ENCODE data around the gene PNPLA5.

DNA sequence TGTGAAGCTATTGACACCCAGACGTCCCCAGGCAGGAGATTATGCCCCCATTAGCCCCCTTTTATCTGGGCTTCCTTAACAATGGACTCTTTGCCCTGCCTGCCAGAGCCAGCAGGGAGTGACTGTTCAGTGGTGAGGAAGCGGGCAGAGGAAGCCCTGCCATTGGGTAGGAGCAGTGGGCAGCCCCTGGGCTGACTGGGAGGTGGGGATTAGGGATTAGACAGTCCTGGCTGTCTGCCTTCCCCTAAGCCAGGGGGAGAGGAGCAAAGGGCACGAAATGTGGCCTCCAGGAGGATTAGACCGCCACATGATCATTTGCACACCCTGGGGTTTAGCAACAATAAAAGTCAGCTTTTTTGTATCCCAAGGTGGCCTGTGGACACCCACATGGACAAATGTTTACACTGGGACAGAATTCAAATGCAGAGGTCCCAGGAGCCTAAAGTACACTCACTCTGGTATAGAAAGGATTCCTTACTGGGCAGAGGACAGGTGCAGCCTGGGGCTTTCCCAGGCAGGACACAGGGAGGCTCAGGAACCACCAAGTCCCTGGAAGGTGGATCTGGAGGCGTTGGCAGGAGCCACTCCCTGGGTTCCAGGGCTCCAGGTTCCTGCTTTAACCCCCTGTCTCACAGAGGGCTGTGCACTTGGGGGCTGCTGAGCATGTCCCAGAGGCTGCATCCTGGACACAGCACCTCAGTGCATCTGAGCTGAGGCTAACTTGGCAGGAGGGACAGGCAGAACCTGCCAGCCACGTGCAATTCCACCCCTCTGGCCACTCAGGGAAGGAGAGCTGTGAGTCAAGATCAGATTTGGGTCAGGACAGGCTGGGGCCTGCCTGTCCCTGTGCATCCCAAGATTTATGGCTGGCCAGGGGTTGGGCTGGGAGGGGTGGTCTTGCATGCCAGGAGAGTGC lies 33.9 kb upstream of the PNPLA5 start:
- TF ChIP-seq, protein P1, sequence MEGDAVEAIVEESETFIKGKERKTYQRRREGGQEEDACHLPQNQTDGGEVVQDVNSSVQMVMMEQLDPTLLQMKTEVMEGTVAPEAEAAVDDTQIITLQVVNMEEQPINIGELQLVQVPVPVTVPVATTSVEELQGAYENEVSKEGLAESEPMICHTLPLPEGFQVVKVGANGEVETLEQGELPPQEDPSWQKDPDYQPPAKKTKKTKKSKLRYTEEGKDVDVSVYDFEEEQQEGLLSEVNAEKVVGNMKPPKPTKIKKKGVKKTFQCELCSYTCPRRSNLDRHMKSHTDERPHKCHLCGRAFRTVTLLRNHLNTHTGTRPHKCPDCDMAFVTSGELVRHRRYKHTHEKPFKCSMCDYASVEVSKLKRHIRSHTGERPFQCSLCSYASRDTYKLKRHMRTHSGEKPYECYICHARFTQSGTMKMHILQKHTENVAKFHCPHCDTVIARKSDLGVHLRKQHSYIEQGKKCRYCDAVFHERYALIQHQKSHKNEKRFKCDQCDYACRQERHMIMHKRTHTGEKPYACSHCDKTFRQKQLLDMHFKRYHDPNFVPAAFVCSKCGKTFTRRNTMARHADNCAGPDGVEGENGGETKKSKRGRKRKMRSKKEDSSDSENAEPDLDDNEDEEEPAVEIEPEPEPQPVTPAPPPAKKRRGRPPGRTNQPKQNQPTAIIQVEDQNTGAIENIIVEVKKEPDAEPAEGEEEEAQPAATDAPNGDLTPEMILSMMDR (IDR thresholded peaks at IDR 0.05; ENCODE audit: borderline replicate concordance, extremely low read depth, low read length, poor library complexity, severe bottlenecking): no peak
- TF ChIP-seq EZH2 (IDR thresholded peaks at IDR 0.05; ENCODE audit: borderline replicate concordance, low read depth, low read length, severe bottlenecking): no peak
